Activated T-helper 1 cell treated with anti-CD3 and anti-CD28 coated beads, Interleukin-12 subunit alpha, Interleukin-12 subunit beta, Interleukin-2, Interleukin-4 antibody, amounts not matched to agents 30 ng/mL and 10 ng/mL and 1 ng/mL, durations not matched to agents 14 hours and 24 hours and 36 hours (primary cell): Measurements from ENCODE around the gene ZNF354C. TPM values are rescaled to one million over a fixed set of nuclear protein-coding genes. Genes with fewer than 3 reads are reported as not detected.
A peak's percentile ranks its signal among the peaks of the same experiment; 100 is the strongest.

Source experiments
- DNase-seq: peaks from one replicate; pipeline ENCODE4 v3.0.0; 2021; ENCODE audit warnings: low spot score
- H3K27ac Mint-ChIP-seq: one replicate; pipeline ENCODE4 v1.8.0; 2021; ENCODE audit warnings: mild to moderate bottlenecking, mixed read lengths
- H3K27me3 Mint-ChIP-seq: one replicate; pipeline ENCODE4 v1.8.0; 2022; ENCODE audit warnings: mild to moderate bottlenecking, moderate library complexity, mixed read lengths; ENCODE audit not compliant: insufficient read depth
- H3K36me3 Mint-ChIP-seq: one replicate; pipeline ENCODE4 v1.8.0; 2021; ENCODE audit warnings: low read depth, mixed read lengths
- H3K4me1 Mint-ChIP-seq: one replicate; pipeline ENCODE4 v1.8.0; 2021; ENCODE audit warnings: low read depth, mixed read lengths
- H3K4me3 Mint-ChIP-seq: one replicate; pipeline ENCODE4 v1.8.0; 2021; ENCODE audit warnings: mild to moderate bottlenecking, moderate library complexity, mixed read lengths
- H3K9me3 Mint-ChIP-seq: one replicate; pipeline ENCODE4 v1.8.0; 2021; ENCODE audit warnings: mixed read lengths
- intact Hi-C: fragments of 100-400 bp; cut with micrococcal nuclease; formaldehyde crosslinking; loops from one replicate; pipeline ENCODE4 v1.15.1; 2024
- total RNA-seq: library from RNA; stranded (reverse); gene quantifications from 2 replicates; pipeline ENCODE4 v1.2.3, GENCODE V29; 2022

ZNF354C gene
- total RNA-seq: 3.5 and 4.1 TPM in 2 replicates

DNA sequence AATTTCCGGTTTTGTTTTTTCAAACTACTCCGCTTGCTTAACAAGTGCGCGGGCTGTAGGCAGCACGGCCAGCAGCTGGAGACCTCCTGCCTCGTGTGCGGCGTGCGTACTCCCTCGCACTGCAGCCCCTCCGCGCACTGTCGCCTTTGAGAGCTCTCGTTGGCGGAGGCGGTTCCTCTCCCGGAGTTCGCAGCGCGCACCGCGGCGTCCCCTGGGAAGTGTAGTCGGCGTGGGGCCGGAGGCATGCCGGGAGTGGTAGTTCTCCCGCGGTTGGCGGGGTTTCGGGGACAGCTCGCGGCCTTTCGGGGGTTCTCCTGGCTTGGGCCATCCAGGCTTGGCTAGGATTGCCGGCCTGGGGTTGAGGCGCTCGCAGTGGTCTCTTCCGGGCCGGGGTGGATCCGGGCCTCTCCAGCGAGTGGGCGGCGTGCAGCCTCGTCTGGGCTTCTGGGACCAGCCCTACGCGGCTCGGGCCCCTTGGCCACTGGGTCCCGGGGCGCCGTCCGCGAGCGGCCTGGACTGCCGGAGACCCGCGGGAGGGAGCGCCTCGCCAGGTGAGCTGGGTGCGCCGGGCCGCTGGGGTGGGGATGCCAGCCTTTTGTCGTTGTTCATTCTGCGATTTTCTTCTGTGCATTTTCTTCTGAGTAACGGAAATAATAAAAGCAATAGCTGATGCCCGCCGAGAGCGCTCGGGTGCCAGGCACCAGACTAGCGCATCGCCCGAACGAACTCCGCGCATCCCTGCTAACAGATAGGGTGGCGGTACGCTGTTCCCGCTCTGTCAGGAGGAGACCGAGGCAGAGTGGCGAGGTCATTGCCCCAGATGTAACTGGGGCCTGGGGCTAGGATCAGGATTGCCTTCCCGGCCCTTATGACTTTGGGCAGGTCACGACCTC, at the start of gene ZNF354C:
ZNF354C (plus strand) TSS at position 258 of the 893 bp plus-strand sequence. CDS start 1,696 bp downstream, outside the sequence.
- Mint-ChIP-seq H3K27me3 (no peaks in the 10 kb centered on the region), H3K4me3 (peak within 1 kb of the TSS; percentile 88), H3K9me3 (peaks cover 58% of the 10 kb centered on the region), H3K36me3 (peaks cover 24% of the 10 kb centered on the region), H3K4me1 (no peaks in the 10 kb centered on the region), H3K27ac (peak within 1 kb of the TSS; percentile 61)
- intact Hi-C loops: loop anchor here (1.0 to 2.0 kb wide), 4 partner anchors 37 to 434 kb away; partner anchors contain the start of genes CLK4, ZNF354A, ZNF354B and ZNF879
- DNase-seq: peak; percentile 76

DNA sequence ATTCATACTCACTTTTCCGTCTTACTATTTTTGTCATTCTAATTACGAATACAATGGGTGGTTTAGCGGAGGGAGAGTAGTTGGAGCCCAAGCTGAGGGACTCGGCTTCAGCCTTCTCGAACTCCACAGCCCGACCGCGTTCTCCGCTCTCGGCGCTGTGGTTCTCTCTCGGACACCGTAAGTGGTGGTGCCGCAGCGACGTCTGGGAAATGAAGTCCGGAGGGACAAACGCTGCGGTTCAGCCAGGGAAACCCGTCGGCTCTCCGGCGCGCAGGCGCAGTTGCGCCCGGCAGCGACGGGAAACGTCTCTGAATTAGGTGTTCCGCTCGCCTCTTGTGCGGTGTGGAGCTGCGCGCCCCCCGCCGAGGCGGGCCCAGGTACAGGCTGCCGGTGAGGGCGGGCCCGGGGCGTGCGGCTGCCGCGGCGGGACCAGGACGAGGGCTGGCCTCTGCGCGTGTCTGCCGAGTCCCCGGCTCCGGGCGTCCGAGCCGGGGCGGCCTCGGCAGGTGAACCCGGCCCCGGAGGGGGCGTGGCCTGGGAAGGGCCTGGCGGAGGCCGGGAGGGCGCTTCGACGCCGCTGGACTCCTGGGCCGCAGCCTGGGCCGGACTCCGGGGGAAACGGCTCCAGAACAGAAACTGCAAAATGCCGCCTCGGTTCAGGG, 36.5 kb upstream of the ZNF354C start, which contains the start of gene ZNF879:
ZNF879 (plus strand) TSS at position 277 of the 662 bp plus-strand sequence. CDS start 1,201 bp downstream, outside the sequence.
- Mint-ChIP-seq H3K4me1 (peaks cover 10% of the 10 kb centered on the region), H3K36me3 (peaks cover 22% of the 10 kb centered on the region), H3K4me3 (peak within 1 kb of the TSS; percentile 95), H3K9me3 (peaks cover 46% of the 10 kb centered on the region), H3K27me3 (no peaks in the 10 kb centered on the region), H3K27ac (peak within 1 kb of the TSS; percentile 78)
- peak; percentile 89 for DNase-seq
- intact Hi-C loops: loop anchor here (1.0 to 10.0 kb wide), 8 partner anchors 37 to 1429 kb away; partner anchors contain the start of genes CLK4, NHP2, PHYKPL and RNF130

DNA sequence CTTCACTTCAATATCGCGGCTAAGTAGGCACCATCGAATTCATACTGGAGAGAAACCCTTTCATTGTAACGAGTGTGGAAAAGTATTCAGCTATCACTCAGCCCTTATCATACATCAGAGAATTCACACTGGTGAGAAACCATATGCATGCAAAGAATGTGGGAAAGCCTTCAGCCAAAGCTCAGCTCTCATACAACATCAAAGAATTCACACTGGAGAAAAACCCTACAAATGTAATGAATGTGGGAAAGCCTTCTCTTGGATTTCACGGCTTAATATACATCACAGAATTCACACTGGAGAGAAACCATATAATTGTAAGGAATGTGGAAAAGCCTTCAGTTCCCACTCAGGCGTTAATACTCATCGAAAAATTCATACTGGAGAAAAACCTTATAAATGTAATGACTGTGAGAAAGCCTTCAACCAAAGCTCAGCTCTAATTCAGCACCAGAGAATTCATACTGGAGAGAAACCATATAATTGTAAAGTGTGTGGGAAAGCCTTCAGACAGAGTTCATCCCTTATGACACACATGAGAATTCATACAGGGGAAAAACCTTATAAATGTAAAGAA, 27.1 kb upstream of the ZNF354C start:
- Mint-ChIP-seq H3K9me3 (peaks cover 89% of the 10 kb centered on the region), H3K27ac (no peak overlapping the region), H3K27me3 (no peaks in the 10 kb centered on the region), H3K4me3 (no peak overlapping the region), H3K4me1 (no peaks in the 10 kb centered on the region), H3K36me3 (peaks cover 42% of the 10 kb centered on the region)
- intact Hi-C loops: no loop called here
- no peak for DNase-seq

DNA sequence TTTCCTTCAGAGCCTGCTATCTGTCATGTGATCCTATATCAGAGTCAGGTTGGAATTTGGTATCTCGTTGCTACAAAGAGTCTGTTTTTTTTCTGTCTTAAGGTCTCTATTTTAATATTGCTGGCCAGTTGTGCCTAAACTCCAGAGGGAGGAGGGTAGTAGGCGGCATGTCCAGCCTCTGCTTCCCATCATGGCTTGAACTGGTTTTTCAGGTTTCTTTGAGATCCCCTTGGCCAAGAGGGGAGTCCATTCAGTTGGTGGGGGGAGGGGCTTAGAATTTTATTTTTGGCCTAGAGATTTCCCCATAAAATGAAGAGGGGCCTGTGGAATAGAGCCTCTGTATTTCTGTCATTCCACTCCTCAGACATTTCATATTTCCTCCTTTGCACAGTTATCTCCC, 15.4 kb upstream of the ZNF354C start:
- Mint-ChIP-seq H3K27ac (no peak overlapping the region), H3K27me3 (no peaks in the 10 kb centered on the region), H3K9me3 (peaks cover 57% of the 10 kb centered on the region), H3K4me1 (no peaks in the 10 kb centered on the region), H3K36me3 (no peaks in the 10 kb centered on the region), H3K4me3 (no peak overlapping the region)
- intact Hi-C loops: no loop called here
- DNase-seq: no peak

DNA sequence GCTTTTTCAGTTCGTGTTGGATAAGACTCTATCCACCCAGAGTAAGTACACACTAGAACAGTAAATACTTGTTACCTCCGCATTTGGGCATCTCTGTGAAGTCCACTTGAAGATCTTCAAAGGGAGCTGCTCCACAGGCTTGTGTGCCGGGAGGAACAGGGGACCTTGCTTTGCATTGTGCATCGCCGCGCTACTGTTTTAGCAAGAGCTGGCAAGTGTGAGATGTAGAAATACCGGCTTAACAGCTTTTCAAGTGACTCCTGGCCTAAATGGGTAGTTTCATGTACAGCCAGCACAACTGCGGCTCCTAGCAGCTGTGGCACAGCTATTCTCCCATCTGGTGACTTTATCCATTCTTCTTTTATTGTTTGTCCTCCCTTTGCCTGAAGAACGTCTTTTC, 8.4 kb upstream of the ZNF354C start:
- Mint-ChIP-seq H3K27ac (no peak overlapping the region), H3K27me3 (no peaks in the 10 kb centered on the region), H3K4me3 (no peak overlapping the region), H3K9me3 (peaks cover 50% of the 10 kb centered on the region), H3K4me1 (no peaks in the 10 kb centered on the region), H3K36me3 (no peaks in the 10 kb centered on the region)
- DNase-seq: no peak
- intact Hi-C loops: no loop called here

DNA sequence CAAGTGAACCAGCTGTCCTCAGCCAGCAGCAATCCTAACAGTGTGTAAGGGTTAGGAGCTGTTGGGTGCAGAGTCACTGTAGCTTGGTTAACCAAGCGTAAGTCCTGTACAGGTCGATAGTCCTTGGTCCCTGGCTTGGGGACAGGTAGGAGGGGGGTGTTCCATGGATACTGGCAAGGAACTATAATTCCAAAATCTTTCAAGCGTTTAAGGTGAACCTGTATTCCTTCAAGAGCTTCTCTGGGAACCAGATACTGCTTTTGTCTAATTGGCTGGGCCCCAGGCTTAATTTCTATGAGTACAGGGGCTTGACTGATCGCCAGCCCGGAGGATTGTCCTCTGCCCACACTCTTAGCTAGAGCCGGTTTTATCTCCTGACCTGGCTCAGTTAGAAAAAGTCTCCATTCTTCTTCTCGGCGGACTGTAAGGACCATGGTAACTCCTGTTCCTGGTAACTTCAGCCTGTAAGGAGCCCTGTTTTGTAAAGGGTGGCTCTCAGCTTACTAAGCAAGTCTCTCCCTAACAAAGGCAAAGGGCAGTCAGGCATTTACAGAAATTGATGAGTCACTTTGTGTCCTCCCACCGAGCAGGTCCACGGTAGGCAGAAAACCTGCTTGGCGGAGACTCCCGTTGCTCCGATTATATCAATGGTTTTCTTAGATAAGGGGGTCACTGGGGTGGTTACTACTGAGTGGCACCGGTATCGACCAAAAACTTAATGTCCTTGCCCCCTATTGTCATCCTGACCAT, 6.0 kb upstream of the ZNF354C start:
- Mint-ChIP-seq H3K36me3 (no peaks in the 10 kb centered on the region), H3K27me3 (no peaks in the 10 kb centered on the region), H3K4me1 (no peaks in the 10 kb centered on the region), H3K27ac (no peak overlapping the region), H3K4me3 (no peak overlapping the region), H3K9me3 (peaks cover 45% of the 10 kb centered on the region)
- intact Hi-C loops: no loop called here
- DNase-seq: no peak

DNA sequence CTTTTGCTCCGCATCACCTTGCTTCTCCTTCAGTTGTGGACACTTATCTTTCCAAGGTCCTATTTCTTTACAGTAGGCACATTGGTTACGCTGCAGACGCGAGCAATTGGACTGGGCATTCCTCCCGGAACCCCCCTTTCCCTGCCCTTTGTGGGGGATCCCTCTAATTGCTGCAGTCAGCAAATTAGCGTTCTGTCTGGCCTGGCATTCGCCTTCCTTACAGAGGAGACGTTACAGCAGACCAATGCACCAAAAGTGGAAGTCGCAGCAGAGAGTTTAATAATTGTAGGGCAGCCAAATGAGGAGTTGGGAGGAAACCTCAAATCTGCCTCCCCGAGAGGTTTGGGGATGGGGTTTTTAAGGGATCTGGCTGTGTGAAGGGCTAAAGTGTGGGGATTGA, 5.3 kb upstream of the ZNF354C start:
- no peak overlapping the region for H3K27ac Mint-ChIP-seq
- peaks cover 46% of the 10 kb centered on the region for H3K9me3 Mint-ChIP-seq
- H3K27me3 Mint-ChIP-seq: no peaks in the 10 kb centered on the region
- no peaks in the 10 kb centered on the region for H3K4me1 Mint-ChIP-seq
- H3K4me3 Mint-ChIP-seq: no peak overlapping the region
- intact Hi-C loops: no loop called here
- no peak for DNase-seq
- peaks cover 3% of the 10 kb centered on the region for H3K36me3 Mint-ChIP-seq

DNA sequence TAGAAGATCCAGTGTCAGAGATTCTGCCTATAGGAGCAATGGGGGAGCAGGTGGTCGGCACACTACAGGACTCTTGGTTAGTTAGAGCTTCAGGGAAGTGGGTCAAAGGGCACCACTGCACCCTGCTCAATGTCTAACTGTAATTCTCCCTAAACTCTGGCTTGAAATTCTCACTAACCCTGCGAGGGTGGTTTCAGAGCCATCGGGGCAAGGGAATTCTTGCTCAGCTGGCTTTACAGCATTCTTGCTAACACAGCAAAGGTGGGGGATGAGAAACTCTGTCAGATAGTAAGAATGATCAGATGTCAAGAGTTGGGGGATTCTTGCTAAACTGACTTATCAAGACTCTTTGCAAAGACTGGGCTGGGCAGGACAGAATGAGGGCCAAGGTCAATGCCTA, 4.7 kb upstream of the ZNF354C start:
- no peaks in the 10 kb centered on the region for H3K27me3 Mint-ChIP-seq
- intact Hi-C loops: no loop called here
- H3K4me1 Mint-ChIP-seq: no peaks in the 10 kb centered on the region
- H3K4me3 Mint-ChIP-seq: no peak overlapping the region
- no peak for DNase-seq
- peaks cover 45% of the 10 kb centered on the region for H3K9me3 Mint-ChIP-seq
- H3K36me3 Mint-ChIP-seq: peaks cover 5% of the 10 kb centered on the region
- no peak overlapping the region for H3K27ac Mint-ChIP-seq

DNA sequence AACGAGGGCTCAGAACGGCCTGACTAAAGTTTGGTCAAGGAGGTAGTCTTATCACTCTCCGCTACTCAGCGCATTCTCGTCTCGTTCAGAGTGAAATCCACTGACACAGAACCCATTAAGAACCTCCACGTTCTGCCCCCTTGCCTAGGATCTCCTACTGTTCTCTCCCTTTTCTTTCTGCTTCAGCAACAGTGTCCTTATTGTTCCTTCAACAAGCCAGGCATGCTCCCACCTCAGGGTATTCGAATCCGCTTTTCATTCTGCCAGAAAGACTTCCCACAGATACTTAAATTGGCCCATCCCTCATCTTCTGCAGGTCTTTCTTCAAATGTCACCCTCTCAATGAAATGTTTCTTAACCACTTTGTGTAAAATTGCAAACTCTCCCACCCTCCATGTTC, 4.3 kb upstream of the ZNF354C start:
- no peaks in the 10 kb centered on the region for H3K4me1 Mint-ChIP-seq
- intact Hi-C loops: no loop called here
- no peak overlapping the region for H3K4me3 Mint-ChIP-seq
- no peaks in the 10 kb centered on the region for H3K27me3 Mint-ChIP-seq
- no peak overlapping the region for H3K27ac Mint-ChIP-seq
- peaks cover 5% of the 10 kb centered on the region for H3K36me3 Mint-ChIP-seq
- peaks cover 41% of the 10 kb centered on the region for H3K9me3 Mint-ChIP-seq
- DNase-seq: no peak

DNA sequence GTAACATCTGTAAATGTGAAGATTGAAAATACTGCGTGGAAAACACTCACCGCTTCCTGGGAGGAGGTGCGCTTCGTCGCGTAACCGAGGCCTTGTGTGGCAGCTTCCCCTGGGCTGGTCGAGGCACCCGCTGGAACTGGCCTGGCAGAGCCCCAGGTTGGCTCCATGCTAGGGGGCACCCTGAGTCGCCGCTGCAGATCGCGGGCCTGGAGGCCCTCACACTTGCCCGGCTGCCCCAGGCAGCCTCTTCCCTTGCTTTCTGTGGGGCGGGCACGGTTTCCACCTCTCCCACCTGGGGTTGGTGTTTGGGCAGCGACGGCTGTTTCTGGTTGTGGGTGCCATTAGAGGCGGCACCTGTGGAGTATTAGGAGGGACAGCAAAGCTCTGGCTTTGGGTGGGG, 852 bp downstream of the ZNF354C start:
- DNase-seq: no peak
- H3K27me3 Mint-ChIP-seq: no peaks in the 10 kb centered on the region
- peak overlapping the region; percentile 88 for H3K4me3 Mint-ChIP-seq
- intact Hi-C loops: loop anchor here (2.0 kb wide), 1 partner anchor 434 kb away; the partner anchor contains the start of gene CLK4
- peaks cover 58% of the 10 kb centered on the region for H3K9me3 Mint-ChIP-seq
- H3K27ac Mint-ChIP-seq: no peak overlapping the region
- peaks cover 30% of the 10 kb centered on the region for H3K36me3 Mint-ChIP-seq
- no peaks in the 10 kb centered on the region for H3K4me1 Mint-ChIP-seq

DNA sequence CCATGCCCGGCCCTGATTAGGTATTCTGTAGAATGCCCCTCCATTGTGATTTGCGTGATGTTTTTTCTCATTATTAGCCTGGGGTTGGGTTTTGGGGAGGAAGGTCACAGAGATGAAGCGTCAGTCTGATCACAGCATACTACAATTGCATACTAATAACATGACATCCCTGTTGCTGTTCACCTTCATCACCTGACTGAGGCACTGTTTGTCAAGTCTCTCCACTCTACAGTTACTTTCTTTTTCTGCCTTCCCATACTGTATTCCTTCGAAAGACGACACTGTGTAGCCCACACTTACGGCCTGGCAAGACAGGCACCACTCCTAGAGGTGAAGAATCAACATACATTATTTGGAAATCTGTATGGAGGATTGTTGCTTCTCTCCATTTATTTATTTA, 5.5 kb downstream of the ZNF354C start:
- no peak for DNase-seq
- Mint-ChIP-seq H3K4me1 (no peaks in the 10 kb centered on the region), H3K4me3 (no peak overlapping the region), H3K27ac (no peak overlapping the region), H3K27me3 (no peaks in the 10 kb centered on the region), H3K36me3 (peaks cover 39% of the 10 kb centered on the region), H3K9me3 (peaks cover 72% of the 10 kb centered on the region)
- intact Hi-C loops: no loop called here
